ENCODE results near the gene TRIP13.
"Not testable (repeated sequence)": the region's sequence is repeated elsewhere in the genome, so short reads cannot be mapped to it uniquely, and the experiment has no call there.

Gene TRIP13, protein sequence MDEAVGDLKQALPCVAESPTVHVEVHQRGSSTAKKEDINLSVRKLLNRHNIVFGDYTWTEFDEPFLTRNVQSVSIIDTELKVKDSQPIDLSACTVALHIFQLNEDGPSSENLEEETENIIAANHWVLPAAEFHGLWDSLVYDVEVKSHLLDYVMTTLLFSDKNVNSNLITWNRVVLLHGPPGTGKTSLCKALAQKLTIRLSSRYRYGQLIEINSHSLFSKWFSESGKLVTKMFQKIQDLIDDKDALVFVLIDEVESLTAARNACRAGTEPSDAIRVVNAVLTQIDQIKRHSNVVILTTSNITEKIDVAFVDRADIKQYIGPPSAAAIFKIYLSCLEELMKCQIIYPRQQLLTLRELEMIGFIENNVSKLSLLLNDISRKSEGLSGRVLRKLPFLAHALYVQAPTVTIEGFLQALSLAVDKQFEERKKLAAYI

GRCh38 chr5:892394-893136, at the start of gene TRIP13, which contains the start of gene BRD9:
Gene TRIP13 (plus strand): TSS chr5:892884. CDS start chr5:892999, 115 bp downstream.
Gene BRD9 (minus strand): TSS chr5:892801. CDS start chr5:892657, 144 bp downstream.
- no peak for FAIRE-seq

DNA sequence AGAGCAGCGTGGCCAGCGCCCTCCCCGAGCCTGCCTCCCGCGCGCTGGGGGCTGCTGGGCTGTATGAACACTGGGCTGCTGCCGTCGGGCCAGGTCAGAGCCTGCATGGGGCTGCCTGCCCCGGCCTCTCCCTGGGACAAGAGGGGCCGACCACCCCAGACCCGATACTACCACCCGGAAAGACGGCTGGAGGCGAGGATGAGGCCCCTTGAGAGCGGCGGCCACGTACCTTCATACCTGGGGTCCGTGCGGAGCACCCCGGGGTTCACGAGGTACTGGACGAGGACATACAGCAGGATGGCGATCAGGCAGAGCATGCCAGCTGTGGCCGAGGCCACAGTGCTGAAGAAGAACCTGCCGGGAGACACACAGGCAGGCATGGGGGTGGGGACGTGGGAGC, 49.3 kb upstream of the TRIP13 start:
- not testable (repeated sequence) for FAIRE-seq

DNA sequence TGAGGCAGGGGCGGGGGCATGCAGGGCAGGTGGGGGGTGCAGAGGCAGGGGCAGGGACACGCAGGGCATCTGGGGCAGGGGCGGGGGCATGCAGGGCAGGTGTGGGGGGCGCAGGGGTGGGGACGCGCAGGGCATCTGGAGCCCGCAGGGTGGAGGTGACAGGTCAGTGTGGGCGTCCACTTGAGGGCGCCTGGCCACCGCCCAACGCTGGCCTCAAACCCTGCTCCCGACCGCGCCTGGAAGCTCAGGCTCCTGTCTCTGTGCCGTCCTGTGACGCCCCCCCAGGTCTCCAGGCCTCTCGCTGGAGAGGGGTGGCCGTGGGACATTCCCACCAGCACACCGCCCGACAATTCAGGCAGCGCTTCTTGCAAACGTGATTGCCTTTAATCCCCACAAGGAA, 48.8 kb upstream of the TRIP13 start:
- FAIRE-seq: not testable (repeated sequence)

DNA sequence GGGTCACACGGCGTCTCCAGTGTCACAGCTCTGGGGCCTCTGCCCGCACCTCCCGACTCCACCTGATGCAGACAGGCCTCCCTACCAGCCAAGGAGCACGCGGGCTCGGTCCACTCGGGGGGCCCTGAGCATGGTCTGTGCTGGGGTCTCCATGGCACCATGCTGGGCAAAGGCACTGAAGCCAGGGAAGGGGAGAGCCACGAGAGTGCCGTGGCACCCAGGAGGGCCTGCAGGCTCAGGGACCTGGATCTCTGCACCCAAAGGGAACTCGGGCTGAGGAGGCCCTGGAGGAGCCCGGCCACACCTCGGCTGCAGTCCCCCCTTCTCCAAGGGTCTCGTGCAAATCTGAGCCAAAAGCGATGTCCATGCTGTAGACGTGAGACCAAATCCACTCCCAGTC, 48.3 kb upstream of the TRIP13 start:
- FAIRE-seq: not testable (repeated sequence)

GRCh38 chr5:845031-845675, 47.5 kb upstream of the TRIP13 start:
- not testable (repeated sequence) for FAIRE-seq

GRCh38 chr5:845676-846601, 46.7 kb upstream of the TRIP13 start:
- not testable (repeated sequence) for FAIRE-seq

DNA sequence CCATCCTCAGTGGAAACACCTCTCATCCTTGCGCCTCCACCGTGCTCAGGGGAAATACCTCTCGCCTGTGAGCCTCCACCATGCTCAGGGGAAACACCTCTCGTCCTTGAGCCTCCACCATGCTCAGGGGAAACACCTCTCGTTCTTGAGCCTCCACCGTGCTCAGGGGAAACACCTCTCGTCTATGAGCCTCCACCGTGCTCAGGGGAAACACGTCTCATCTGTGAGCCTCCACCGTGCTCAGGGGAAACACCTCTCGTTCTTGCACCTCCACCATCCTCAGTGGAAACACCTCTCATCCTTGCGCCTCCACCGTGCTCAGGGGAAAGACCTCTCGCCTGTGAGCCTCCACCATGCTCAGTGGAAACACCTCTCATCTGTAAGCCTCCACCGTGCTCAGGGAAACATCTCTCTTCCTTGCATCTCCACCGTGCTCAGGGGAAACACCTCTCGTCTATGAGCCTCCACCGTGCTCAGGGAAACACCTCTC, 46.0 kb upstream of the TRIP13 start:
- not testable (repeated sequence) for FAIRE-seq

- not testable (repeated sequence) for FAIRE-seq
Observed at GRCh38 chr5:847212-847611, 45.5 kb upstream of the TRIP13 start.

DNA sequence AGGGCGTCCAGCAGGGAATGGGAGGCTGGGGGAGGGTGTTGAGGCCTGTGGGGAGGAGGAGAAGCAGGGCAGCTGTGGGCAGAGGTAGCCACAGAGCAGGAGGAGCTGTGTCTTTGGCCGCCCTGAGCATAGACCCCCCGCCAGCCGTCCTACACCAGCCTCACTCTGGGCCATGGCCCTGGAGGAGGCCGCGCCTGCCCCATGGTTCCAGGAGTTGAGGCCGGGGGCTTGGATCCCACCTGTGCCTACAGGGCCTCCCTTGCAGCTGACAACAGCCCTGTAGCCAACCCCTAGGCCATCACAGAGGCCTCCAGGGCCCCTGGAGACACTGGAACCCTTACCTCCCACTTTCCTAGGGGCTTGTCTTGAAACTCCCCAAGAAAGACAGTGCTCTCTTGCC, 44.9 kb upstream of the TRIP13 start:
- not testable (repeated sequence) for FAIRE-seq

- FAIRE-seq: no peak
Observed at GRCh38 chr5:848671-849111, 44.0 kb upstream of the TRIP13 start.

GRCh38 chr5:849651-850301, 42.9 kb upstream of the TRIP13 start:
- FAIRE-seq: no peak

DNA sequence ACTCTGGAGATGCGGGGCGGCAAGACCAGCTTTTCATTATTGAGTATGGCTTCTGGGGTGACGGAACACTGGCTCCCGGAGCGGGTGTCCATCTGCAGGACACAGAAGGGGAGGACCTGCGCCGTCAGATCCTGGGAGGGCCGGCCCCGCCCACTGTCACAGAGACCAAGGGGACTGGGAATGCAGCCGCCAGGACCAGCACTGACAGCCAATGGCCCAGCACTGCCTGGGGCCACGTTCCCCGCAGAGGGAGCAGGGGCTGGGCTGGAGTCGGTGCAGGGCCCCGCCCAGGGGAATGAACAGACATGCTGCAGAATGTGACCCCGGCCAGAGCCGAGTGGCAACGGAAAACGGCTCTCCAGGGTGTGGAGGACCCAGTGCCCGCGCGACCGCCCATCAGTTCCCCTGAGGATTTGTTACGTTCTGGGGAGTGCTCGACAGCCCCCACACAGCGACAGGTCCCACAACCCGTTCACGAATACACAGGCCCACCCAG, 42.1 kb upstream of the TRIP13 start, which contains the start of gene ZDHHC11:
Gene ZDHHC11 (minus strand): TSS at position 476 of the 496 bp plus-strand sequence. CDS start 384 bp downstream, at position 92.
- no peak for FAIRE-seq

- FAIRE-seq: no peak
Observed at GRCh38 chr5:851076-851475, 41.6 kb upstream of the TRIP13 start.

GRCh38 chr5:851553-851952, 41.1 kb upstream of the TRIP13 start:
- FAIRE-seq: no peak

- no peak for FAIRE-seq
Observed at GRCh38 chr5:852018-852417, 40.7 kb upstream of the TRIP13 start.

- no peak for FAIRE-seq
Observed at GRCh38 chr5:852431-853401, 40.0 kb upstream of the TRIP13 start.

- not testable (repeated sequence) for FAIRE-seq
Observed at GRCh38 chr5:853416-854090, 39.1 kb upstream of the TRIP13 start.

DNA sequence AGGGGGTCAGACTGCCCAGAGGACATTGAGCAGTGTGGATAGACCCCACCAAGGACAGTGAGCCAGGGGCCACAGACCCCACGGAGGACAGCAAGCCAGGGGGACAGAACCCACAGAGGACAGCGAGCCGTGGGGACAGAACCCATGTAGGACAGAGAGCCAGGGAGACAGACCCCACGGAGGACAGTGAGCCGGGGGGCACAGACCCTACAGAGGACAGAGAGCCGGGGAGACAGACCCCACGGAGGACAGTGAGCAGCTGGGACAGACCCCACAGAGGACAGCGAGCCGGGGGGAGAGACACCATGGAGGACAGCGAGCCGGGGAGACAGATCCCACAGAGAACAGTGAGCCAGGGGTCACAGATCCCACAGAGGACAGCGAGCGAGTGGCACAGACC, 38.5 kb upstream of the TRIP13 start:
- no peak for FAIRE-seq

Measured in A204.1 (cell line).